ENCODE results near the gene TMEM33. TPM values are rescaled to one million over a fixed set of nuclear protein-coding genes. Genes with fewer than 3 reads are reported as not detected.
"Not testable (repeated sequence)": the region's sequence is repeated elsewhere in the genome, so short reads cannot be mapped to it uniquely, and the experiment has no call there.

TMEM33 gene
- total RNA-seq, 1 donor from 2014 or later, result 40.0 TPM

DNA sequence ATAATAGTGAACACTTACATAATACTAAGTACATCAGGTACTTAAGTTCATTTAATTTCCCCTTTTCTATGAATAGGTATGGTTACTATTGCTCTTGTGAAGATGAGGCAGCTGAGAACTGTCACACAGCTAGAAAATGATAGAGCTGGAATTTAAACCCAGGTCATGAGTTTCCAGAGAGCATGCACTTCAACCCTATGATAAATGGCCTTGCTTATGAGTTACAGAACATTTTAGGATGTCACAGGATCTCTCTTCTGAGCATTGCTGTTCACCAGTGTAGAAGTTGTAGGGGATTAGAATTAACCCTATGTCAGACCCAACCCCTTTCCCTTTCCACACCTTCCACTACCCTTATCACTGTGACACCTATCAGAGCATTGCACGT, 46.5 kb upstream of the TMEM33 start:
- no peak overlapping the region for H3K27ac Mint-ChIP-seq
- no peak for ATAC-seq (ENCODE audit: low read depth)
- no peaks in the 10 kb centered on the region for H3K9me3 Mint-ChIP-seq
- H3K27me3 Mint-ChIP-seq, result peaks cover 30% of the 10 kb centered on the region
- TF ChIP-seq, protein P1, sequence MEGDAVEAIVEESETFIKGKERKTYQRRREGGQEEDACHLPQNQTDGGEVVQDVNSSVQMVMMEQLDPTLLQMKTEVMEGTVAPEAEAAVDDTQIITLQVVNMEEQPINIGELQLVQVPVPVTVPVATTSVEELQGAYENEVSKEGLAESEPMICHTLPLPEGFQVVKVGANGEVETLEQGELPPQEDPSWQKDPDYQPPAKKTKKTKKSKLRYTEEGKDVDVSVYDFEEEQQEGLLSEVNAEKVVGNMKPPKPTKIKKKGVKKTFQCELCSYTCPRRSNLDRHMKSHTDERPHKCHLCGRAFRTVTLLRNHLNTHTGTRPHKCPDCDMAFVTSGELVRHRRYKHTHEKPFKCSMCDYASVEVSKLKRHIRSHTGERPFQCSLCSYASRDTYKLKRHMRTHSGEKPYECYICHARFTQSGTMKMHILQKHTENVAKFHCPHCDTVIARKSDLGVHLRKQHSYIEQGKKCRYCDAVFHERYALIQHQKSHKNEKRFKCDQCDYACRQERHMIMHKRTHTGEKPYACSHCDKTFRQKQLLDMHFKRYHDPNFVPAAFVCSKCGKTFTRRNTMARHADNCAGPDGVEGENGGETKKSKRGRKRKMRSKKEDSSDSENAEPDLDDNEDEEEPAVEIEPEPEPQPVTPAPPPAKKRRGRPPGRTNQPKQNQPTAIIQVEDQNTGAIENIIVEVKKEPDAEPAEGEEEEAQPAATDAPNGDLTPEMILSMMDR (IDR thresholded peaks at IDR 0.05), result no peak
- ChIA-PET POLR2A (no interaction called here), CTCF (interaction anchor here (0.7 to 3.2 kb wide), 4 partner anchors 9 to 631 kb away, joined by 3 to 42 read pairs (median 4); no protein-coding TSS in a partner anchor)
- intact Hi-C loops (cut with micrococcal nuclease), result loop anchor here (1.0 kb wide), 2 partner anchors 195 to 607 kb away; no protein-coding TSS in a partner anchor
- no peaks in the 10 kb centered on the region for H3K36me3 Mint-ChIP-seq (ENCODE audit: low read depth)
- no peaks in the 10 kb centered on the region for H3K4me1 Mint-ChIP-seq
- no peak for DNase-seq
- no peak overlapping the region for H3K4me3 Mint-ChIP-seq

DNA sequence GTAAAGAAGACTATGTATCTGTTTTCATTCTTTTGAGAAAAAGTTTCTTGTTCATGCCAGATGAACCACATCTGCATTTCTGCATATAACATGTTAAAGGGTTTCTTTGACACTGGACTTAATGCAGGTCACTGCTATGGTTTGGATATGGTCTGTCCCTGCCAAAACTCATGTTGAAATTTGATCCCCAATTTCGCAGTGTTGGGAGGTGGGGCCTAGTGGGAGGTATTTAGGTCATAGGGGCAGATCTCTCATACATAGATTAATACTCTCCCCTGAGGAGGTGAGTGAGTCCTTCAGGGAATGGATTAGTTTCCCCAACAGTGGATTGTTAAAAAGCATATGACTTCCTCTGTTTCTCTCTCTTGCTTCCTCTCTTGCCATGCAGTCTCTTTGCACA, 45.9 kb upstream of the TMEM33 start:
- intact Hi-C loops (cut with micrococcal nuclease), result no loop called here
- Mint-ChIP-seq H3K4me3 (no peak overlapping the region), H3K27me3 (peaks cover 31% of the 10 kb centered on the region), H3K27ac (no peak overlapping the region), H3K4me1 (no peaks in the 10 kb centered on the region), H3K9me3 (no peaks in the 10 kb centered on the region), H3K36me3 (ENCODE audit: low read depth) (no peaks in the 10 kb centered on the region)
- DNase-seq (no peak), ATAC-seq (ENCODE audit: low read depth) (no peak)
- TF ChIP-seq, protein P1 (IDR thresholded peaks at IDR 0.05), result no peak
- POLR2A ChIA-PET, result no interaction called here
- CTCF ChIA-PET, result interaction anchor here (3.2 kb wide), 1 partner anchor 608 kb away, joined by 42 read pairs; no protein-coding TSS in a partner anchor

GRCh38 chr4:41890085-41890484, 45.1 kb upstream of the TMEM33 start:
- no peak overlapping the region for H3K4me3 Mint-ChIP-seq
- DNase-seq (no peak), ATAC-seq (ENCODE audit: low read depth) (no peak)

GRCh38 chr4:41896648-41897047, 38.6 kb upstream of the TMEM33 start:
- TF ChIP-seq, protein P1 (IDR thresholded peaks at IDR 0.05), result no peak
- Mint-ChIP-seq H3K9me3 (peaks cover 10% of the 10 kb centered on the region), H3K4me1 (no peaks in the 10 kb centered on the region), H3K4me3 (no peak overlapping the region), H3K27me3 (peaks cover 14% of the 10 kb centered on the region), H3K27ac (no peak overlapping the region), H3K36me3 (ENCODE audit: low read depth) (no peaks in the 10 kb centered on the region)
- ChIA-PET POLR2A (no interaction called here), CTCF (no interaction called here)
- intact Hi-C loops (cut with micrococcal nuclease), result no loop called here
- ATAC-seq (ENCODE audit: low read depth) (no peak), DNase-seq (no peak)

More at GRCh38 chr4:41890085-41890484, 45.1 kb upstream of the TMEM33 start:
- Mint-ChIP-seq H3K27me3 (peaks cover 28% of the 10 kb centered on the region), H3K9me3 (no peaks in the 10 kb centered on the region), H3K4me1 (no peaks in the 10 kb centered on the region), H3K27ac (no peak overlapping the region), H3K36me3 (ENCODE audit: low read depth) (no peaks in the 10 kb centered on the region)
- CTCF ChIA-PET, result interaction anchor here (1.7 kb wide), 1 partner anchor 609 kb away, joined by 6 read pairs; no protein-coding TSS in a partner anchor
- TF ChIP-seq, protein P1 (IDR thresholded peaks at IDR 0.05), result no peak
- POLR2A ChIA-PET, result no interaction called here
- intact Hi-C loops (cut with micrococcal nuclease), result no loop called here

DNA sequence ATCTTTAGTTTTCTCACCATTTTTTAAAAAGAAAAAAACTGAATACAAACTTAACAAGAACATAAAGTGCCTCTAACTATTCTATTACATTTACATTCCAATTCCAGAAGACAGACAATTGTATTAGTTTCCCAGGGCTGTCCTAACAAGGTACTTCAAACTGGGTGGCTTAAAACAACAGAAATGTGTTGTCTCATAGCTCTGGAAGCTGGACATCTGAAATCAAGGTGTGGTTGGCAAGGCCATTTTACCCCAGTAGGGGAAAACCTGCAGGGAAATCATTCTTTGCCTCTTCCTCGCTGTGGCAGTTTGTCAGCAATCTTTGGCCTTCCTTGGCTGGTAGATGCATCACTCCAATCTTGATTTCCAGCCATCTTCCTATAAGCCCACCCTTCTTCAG, 37.5 kb upstream of the TMEM33 start:
- peaks cover 14% of the 10 kb centered on the region for H3K9me3 Mint-ChIP-seq
- no peak for ATAC-seq (ENCODE audit: low read depth)
- ChIA-PET CTCF (no interaction called here), POLR2A (no interaction called here)
- intact Hi-C loops (cut with micrococcal nuclease), result no loop called here
- H3K4me1 Mint-ChIP-seq, result no peaks in the 10 kb centered on the region
- H3K27me3 Mint-ChIP-seq, result peaks cover 14% of the 10 kb centered on the region
- no peaks in the 10 kb centered on the region for H3K36me3 Mint-ChIP-seq (ENCODE audit: low read depth)
- no peak overlapping the region for H3K27ac Mint-ChIP-seq
- no peak for DNase-seq
- TF ChIP-seq, protein P1 (IDR thresholded peaks at IDR 0.05), result no peak
- no peak overlapping the region for H3K4me3 Mint-ChIP-seq

GRCh38 chr4:41909136-41909535, 26.1 kb upstream of the TMEM33 start:
- H3K27ac Mint-ChIP-seq; DNase-seq; H3K9me3 Mint-ChIP-seq; ATAC-seq (ENCODE audit: low read depth); H3K36me3 Mint-ChIP-seq (ENCODE audit: low read depth); H3K4me3 Mint-ChIP-seq; H3K4me1 Mint-ChIP-seq; POLR2A ChIA-PET; H3K27me3 Mint-ChIP-seq; intact Hi-C loops (cut with micrococcal nuclease); CTCF ChIA-PET: not testable (repeated sequence)

Measured in activated B cell treated with CpG ODN at 0.5 μM for 24 hours (primary cell).